Suppressor macrophage treated with lipopolysaccharide for 4 hours (primary cell): ENCODE data around the gene CAMK2B.

Source experiments
- DNase-seq: peaks from one replicate; pipeline ENCODE4 v3.0.0-alpha.2; 2020

The CAMK2B gene

GRCh38 chr7:44325201-44325671 lies at the start of gene CAMK2B:
TSS of gene CAMK2B (minus strand) at chr7:44325594. CDS start at chr7:44325421, 173 bp downstream.
- no peak for DNase-seq

- no peak for DNase-seq
Measured at GRCh38 chr7:44374007-44374763, 48.8 kb upstream of the CAMK2B start.

GRCh38 chr7:44373418-44373740 lies 48.0 kb upstream of the CAMK2B start:
- DNase-seq = no peak

- peak; percentile 20 for DNase-seq
Measured at GRCh38 chr7:44372560-44373417, 47.4 kb upstream of the CAMK2B start.

- no peak for DNase-seq
Measured at GRCh38 chr7:44368885-44369284, 43.5 kb upstream of the CAMK2B start.

GRCh38 chr7:44368455-44368854 lies 43.1 kb upstream of the CAMK2B start:
- DNase-seq = no peak

GRCh38 chr7:44367475-44368043 lies 42.2 kb upstream of the CAMK2B start:
- DNase-seq = no peak

- peak; percentile 36 for DNase-seq
Measured at GRCh38 chr7:44366986-44367385, 41.6 kb upstream of the CAMK2B start.

- DNase-seq = no peak
Measured at GRCh38 chr7:44353668-44354067, 28.3 kb upstream of the CAMK2B start.

- no peak for DNase-seq
Measured at GRCh38 chr7:44348851-44349781, 23.7 kb upstream of the CAMK2B start.

- peak; percentile 15 for DNase-seq
Measured at GRCh38 chr7:44348300-44348699, 22.9 kb upstream of the CAMK2B start.

- no peak for DNase-seq
Measured at GRCh38 chr7:44347546-44348114, 22.2 kb upstream of the CAMK2B start.

GRCh38 chr7:44346063-44346462 lies 20.7 kb upstream of the CAMK2B start:
- no peak for DNase-seq

- DNase-seq = no peak
Measured at GRCh38 chr7:44341401-44341800, 16.0 kb upstream of the CAMK2B start.

GRCh38 chr7:44338600-44338999 lies 13.2 kb upstream of the CAMK2B start:
- DNase-seq = peak; percentile 62

GRCh38 chr7:44336491-44336890 lies 11.1 kb upstream of the CAMK2B start:
- DNase-seq = no peak

GRCh38 chr7:44335184-44335583 lies 9.8 kb upstream of the CAMK2B start:
- no peak for DNase-seq

- no peak for DNase-seq
Measured at GRCh38 chr7:44334734-44335097, 9.3 kb upstream of the CAMK2B start.

GRCh38 chr7:44333911-44334733 lies 8.7 kb upstream of the CAMK2B start:
- no peak for DNase-seq

- no peak for DNase-seq
Measured at GRCh38 chr7:44331682-44332081, 6.3 kb upstream of the CAMK2B start.

GRCh38 chr7:44330331-44330730 lies 4.9 kb upstream of the CAMK2B start:
- DNase-seq = no peak
